GM19455 (cell line): ENCODE results near the gene PIK3R1.
A peak's percentile ranks its signal among the peaks of the same experiment; 100 is the strongest.

Experiments
- ATAC-seq: cut with Tn5 transposase; IDR thresholded peaks from one replicate; pipeline ENCODE4 v1.9.1; 2021; ENCODE audit not compliant: unreplicated experiment

PIK3R1 gene

GRCh38 chr5:68267066-68267465 lies 51.5 kb downstream of the PIK3R1 start:
- ATAC-seq = no peak

- ATAC-seq = no peak
Measured at GRCh38 chr5:68268101-68268851, 52.7 kb downstream of the PIK3R1 start.

GRCh38 chr5:68268852-68269130 lies 53.2 kb downstream of the PIK3R1 start:
- ATAC-seq = no peak

GRCh38 chr5:68269820-68270219 lies 54.3 kb downstream of the PIK3R1 start:
- no peak for ATAC-seq

GRCh38 chr5:68270399-68270975 lies 54.9 kb downstream of the PIK3R1 start:
- no peak for ATAC-seq

GRCh38 chr5:68271124-68271523 lies 55.6 kb downstream of the PIK3R1 start:
- ATAC-seq = no peak

GRCh38 chr5:68272289-68272688 lies 56.7 kb downstream of the PIK3R1 start:
- ATAC-seq = no peak

GRCh38 chr5:68273717-68274409 lies 58.3 kb downstream of the PIK3R1 start:
- peak; percentile 49 for ATAC-seq

- peak; percentile 54 for ATAC-seq
Measured at GRCh38 chr5:68274847-68275651, 59.5 kb downstream of the PIK3R1 start.

- no peak for ATAC-seq
Measured at GRCh38 chr5:68276740-68277139, 61.2 kb downstream of the PIK3R1 start.

GRCh38 chr5:68277431-68277830 lies 61.9 kb downstream of the PIK3R1 start:
- no peak for ATAC-seq

- ATAC-seq = no peak
Measured at GRCh38 chr5:68279984-68280383, 64.4 kb downstream of the PIK3R1 start.

- ATAC-seq = no peak
Measured at GRCh38 chr5:68282001-68282400, 66.4 kb downstream of the PIK3R1 start.

- no peak for ATAC-seq
Measured at GRCh38 chr5:68283766-68284165, 68.2 kb downstream of the PIK3R1 start.

GRCh38 chr5:68285075-68285840 lies 69.7 kb downstream of the PIK3R1 start:
- ATAC-seq = peak; percentile 27

GRCh38 chr5:68285851-68286611 lies 70.5 kb downstream of the PIK3R1 start:
- ATAC-seq = no peak

GRCh38 chr5:68286612-68286912 lies 71.0 kb downstream of the PIK3R1 start:
- ATAC-seq = no peak

- no peak for ATAC-seq
Measured at GRCh38 chr5:68287631-68287975, 72.0 kb downstream of the PIK3R1 start.

- ATAC-seq = peak; percentile 77
Measured at GRCh38 chr5:68287976-68288706, 72.6 kb downstream of the PIK3R1 start.

GRCh38 chr5:68288707-68289134 lies 73.2 kb downstream of the PIK3R1 start:
- peak; percentile 31 for ATAC-seq
